Natural killer cell (primary cell): Measurements from ENCODE around the gene NACA. TPM values are rescaled to one million over a fixed set of nuclear protein-coding genes. Genes with fewer than 3 reads are reported as not detected.

Experiments
- ATAC-seq, 3 donors: fragments of 150-1000 bp in 2 of 3; fragments of 200-7000 bp in 1 of 3; cut with Tn5 transposase; 1 replicate in 1 of 3; 2 replicates in 2 of 3; pipeline ENCODE4 v1.10.0; 2021; ENCODE audit warnings: mild to moderate bottlenecking in 2 of 3, moderate library complexity in 2 of 3
- DNase-seq, 2 donors: peaks; one replicate each; pipeline versions ENCODE4 v3.0.0 to v3.0.0-alpha.2; 2013 to 2021; ENCODE audit warnings: mixed read lengths in 1 of 2
- H3K27ac ChIP-seq: one replicate; pipeline ENCODE4 v1.5.1; 2013; ENCODE audit warnings: mild to moderate bottlenecking, low read length
- H3K27me3 ChIP-seq: one replicate; pipeline ENCODE4 v1.6.1; 2013; ENCODE audit warnings: low read length; ENCODE audit not compliant: control insufficient read depth, insufficient read depth
- H3K36me3 ChIP-seq: one replicate; pipeline ENCODE4 v1.6.1; 2013; ENCODE audit warnings: low read length; ENCODE audit not compliant: control insufficient read depth, insufficient read depth
- H3K4me1 ChIP-seq: one replicate; pipeline ENCODE4 v1.6.1; 2013; ENCODE audit warnings: low read length; ENCODE audit not compliant: control insufficient read depth, insufficient read depth
- H3K4me3 ChIP-seq: one replicate; pipeline ENCODE4 v1.5.1; 2013; ENCODE audit warnings: low read length
- H3K9me3 ChIP-seq: one replicate; pipeline ENCODE4 v1.6.1; 2013; ENCODE audit warnings: low read length; ENCODE audit not compliant: control insufficient read depth, insufficient read depth
- H3K27ac Mint-ChIP-seq, 2 donors: one replicate each; pipeline ENCODE4 v1.8.0; 2022; ENCODE audit warnings: mild to moderate bottlenecking in 2 of 2, mixed read lengths in 2 of 2, moderate library complexity in 1 of 2
- H3K27me3 Mint-ChIP-seq, 2 donors: one replicate each; pipeline ENCODE4 v1.8.0; 2022; ENCODE audit warnings: low read depth in 2 of 2, mixed read lengths in 2 of 2
- H3K36me3 Mint-ChIP-seq: one replicate; pipeline ENCODE4 v1.8.0; 2022; ENCODE audit warnings: mixed read lengths
- H3K4me1 Mint-ChIP-seq, 2 donors: one replicate each; pipeline ENCODE4 v1.8.0; 2022; ENCODE audit warnings: mixed read lengths in 2 of 2
- H3K4me3 Mint-ChIP-seq: one replicate; pipeline ENCODE4 v1.8.0; 2022; ENCODE audit warnings: mild to moderate bottlenecking, moderate library complexity, mixed read lengths
- H3K9me3 Mint-ChIP-seq, 2 donors: one replicate each; pipeline ENCODE4 v1.8.0; 2022; ENCODE audit warnings: mixed read lengths in 2 of 2
- WGBS: methylation state at CpG from one replicate; pipeline ENCODE4 v1.1.7; 2013; ENCODE audit warnings: missing lambda C conversion rate; ENCODE audit not compliant: insufficient coverage; 5-methylcytosine and 5-hydroxymethylcytosine counted together
- intact Hi-C: fragments of 100-400 bp; cut with micrococcal nuclease; formaldehyde crosslinking; loops from one replicate; pipeline ENCODE4 v1.14.2; 2022
- total RNA-seq, 4 donors: library from RNA; stranded (reverse); fragments of 120-200 nt in 1 of 4; gene quantifications; one replicate each; pipeline versions ENCODE4 v1.2.3 to v1.2.4, GENCODE V29; 2013 to 2022
- TF ChIP-seq, protein P1 (sequence below): fragments of 200-600 bp; IDR thresholded peaks from one replicate; pipeline ENCODE4 v1.8.0; 2022; ENCODE audit warnings: antibody characterized with exemption

Gene NACA
- total RNA-seq, 3 donors from 2014 or later (not counting 1 experiment from before 2014, with no cell fraction given): 644 to 785 (median 695) TPM

DNA sequence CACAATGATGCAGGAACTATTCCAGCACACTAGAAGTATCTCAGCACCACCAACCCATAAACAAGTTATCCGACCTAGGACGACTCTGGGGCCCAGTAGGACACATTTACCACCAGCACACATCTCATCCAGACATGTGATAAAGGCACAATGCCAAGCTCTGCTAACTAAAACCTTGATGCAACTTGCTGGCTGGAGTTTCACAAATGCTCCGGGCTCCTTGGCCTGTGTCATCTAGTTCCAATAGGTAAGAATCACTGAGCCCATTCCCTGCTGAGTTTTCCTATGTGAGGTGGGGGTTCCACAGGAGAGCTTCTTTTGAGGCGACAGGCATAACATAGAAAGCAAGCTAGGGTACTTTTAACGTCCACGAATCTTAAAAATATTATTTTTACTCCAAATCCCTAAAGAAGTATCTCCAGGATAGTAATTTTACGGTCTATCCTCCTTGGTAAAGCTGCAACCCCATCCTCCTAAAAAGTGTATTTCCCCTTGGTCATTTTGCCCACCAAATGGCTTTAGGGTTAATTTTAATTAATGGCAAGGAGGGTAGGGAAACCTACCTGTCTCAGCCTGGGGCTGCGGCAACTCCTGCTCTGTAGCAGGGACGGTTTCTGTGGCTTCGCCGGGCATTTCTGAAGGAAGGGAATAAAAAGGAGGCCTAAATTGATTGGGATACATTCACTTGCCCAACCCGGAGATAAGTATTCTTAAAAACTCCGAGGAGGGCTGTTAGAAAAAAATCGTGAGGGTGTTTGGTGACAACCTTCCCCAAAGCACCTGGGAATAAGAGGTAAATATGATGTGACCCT lies 1.0 kb downstream of the NACA start:
- Histone ChIP-seq H3K27ac (peak overlapping the region; percentile 98), H3K9me3 (no peaks in the 10 kb centered on the region), H3K27me3 (no peaks in the 10 kb centered on the region), H3K36me3 (peaks cover 44% of the 10 kb centered on the region), H3K4me3 (peak overlapping the region; percentile 99), H3K4me1 (peaks cover 49% of the 10 kb centered on the region)
- intact Hi-C loops: no loop called here
- H3K9me3 Mint-ChIP-seq: no peaks in the 10 kb centered on the region
- peaks cover 68 to 70% of the 10 kb centered on the region in 2 donors for H3K4me1 Mint-ChIP-seq
- peaks cover 14% of the 10 kb centered on the region for H3K36me3 Mint-ChIP-seq
- H3K27ac Mint-ChIP-seq: peak overlapping the region; percentile 98
- H3K4me3 Mint-ChIP-seq: peak overlapping the region; percentile 99
- DNase-seq (peak in 1 of 2 donors; percentile 47), ATAC-seq (no peak)
- TF ChIP-seq, protein P1, sequence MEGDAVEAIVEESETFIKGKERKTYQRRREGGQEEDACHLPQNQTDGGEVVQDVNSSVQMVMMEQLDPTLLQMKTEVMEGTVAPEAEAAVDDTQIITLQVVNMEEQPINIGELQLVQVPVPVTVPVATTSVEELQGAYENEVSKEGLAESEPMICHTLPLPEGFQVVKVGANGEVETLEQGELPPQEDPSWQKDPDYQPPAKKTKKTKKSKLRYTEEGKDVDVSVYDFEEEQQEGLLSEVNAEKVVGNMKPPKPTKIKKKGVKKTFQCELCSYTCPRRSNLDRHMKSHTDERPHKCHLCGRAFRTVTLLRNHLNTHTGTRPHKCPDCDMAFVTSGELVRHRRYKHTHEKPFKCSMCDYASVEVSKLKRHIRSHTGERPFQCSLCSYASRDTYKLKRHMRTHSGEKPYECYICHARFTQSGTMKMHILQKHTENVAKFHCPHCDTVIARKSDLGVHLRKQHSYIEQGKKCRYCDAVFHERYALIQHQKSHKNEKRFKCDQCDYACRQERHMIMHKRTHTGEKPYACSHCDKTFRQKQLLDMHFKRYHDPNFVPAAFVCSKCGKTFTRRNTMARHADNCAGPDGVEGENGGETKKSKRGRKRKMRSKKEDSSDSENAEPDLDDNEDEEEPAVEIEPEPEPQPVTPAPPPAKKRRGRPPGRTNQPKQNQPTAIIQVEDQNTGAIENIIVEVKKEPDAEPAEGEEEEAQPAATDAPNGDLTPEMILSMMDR: no peak
- 2% methylated on average over 14 of the region's 14 CpGs for WGBS
- no peaks in the 10 kb centered on the region for H3K27me3 Mint-ChIP-seq

DNA sequence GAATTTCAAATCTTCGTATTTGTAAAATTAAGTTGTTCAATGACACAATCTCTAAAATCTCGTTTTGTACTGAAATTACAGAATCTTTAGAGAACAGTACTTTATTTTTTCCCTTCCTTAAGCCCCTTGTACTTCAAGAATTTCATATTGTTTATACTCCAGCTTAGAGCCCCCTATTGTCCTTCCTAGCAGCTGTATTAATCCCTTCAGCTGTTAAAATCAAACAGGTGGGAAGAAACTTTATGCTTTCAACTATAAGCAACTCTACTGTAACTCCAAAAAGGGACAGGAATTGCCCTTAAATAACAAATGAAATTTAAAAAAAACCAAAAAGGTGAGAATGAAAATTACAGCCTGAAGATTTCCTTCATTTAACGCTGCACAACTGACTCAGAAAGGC lies 1.7 kb downstream of the NACA start:
- H3K36me3 Mint-ChIP-seq: peaks cover 16% of the 10 kb centered on the region
- Histone ChIP-seq H3K4me3 (no peak overlapping the region), H3K27me3 (no peaks in the 10 kb centered on the region), H3K9me3 (no peaks in the 10 kb centered on the region), H3K27ac (no peak overlapping the region), H3K36me3 (peaks cover 44% of the 10 kb centered on the region), H3K4me1 (peaks cover 54% of the 10 kb centered on the region)
- peak overlapping the region; percentile 99 for H3K4me3 Mint-ChIP-seq
- ATAC-seq: no peak
- WGBS: 60% methylated on average over 3 of the region's 3 CpGs
- intact Hi-C loops: no loop called here
- peak overlapping the region; percentile 98 for H3K27ac Mint-ChIP-seq
- no peaks in the 10 kb centered on the region for H3K9me3 Mint-ChIP-seq
- peaks cover 73 to 77% of the 10 kb centered on the region in 2 donors for H3K4me1 Mint-ChIP-seq
- no peak for DNase-seq
- no peaks in the 10 kb centered on the region for H3K27me3 Mint-ChIP-seq
- TF ChIP-seq, protein P1: no peak

DNA sequence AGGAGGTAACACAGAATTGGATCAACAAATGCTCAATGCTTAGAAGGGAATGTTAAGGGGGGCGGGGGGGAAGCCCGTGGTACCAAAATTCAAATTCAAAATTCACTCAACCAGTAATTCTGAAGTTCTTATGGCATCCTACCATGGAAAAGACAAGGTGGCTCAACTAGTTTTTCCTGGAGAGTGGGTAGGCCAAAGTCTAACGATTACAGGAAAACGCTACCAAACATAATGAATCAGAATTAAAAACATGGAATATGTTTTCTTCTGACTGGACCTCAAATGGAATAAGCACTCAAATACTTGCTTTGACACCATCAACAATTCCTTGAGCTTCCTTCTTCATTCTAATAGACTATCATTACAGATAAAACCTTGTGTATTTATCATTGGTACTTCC lies 2.3 kb downstream of the NACA start:
- H3K27ac ChIP-seq: no peak overlapping the region
- DNase-seq (no peak), ATAC-seq (no peak)
- Mint-ChIP-seq H3K36me3 (peaks cover 16% of the 10 kb centered on the region), H3K9me3 (no peaks in the 10 kb centered on the region), H3K27ac (peak overlapping the region; percentile 98), H3K27me3 (no peaks in the 10 kb centered on the region), H3K4me1 (peaks cover 73 to 77% of the 10 kb centered on the region in 2 donors), H3K4me3 (peak overlapping the region; percentile 99)
- no peaks in the 10 kb centered on the region for H3K27me3 ChIP-seq
- WGBS: 38% methylated on average over 2 of the region's 4 CpGs
- H3K4me3 ChIP-seq: no peak overlapping the region
- H3K9me3 ChIP-seq: no peaks in the 10 kb centered on the region
- peaks cover 59% of the 10 kb centered on the region for H3K4me1 ChIP-seq
- peaks cover 44% of the 10 kb centered on the region for H3K36me3 ChIP-seq
- intact Hi-C loops: no loop called here
- TF ChIP-seq, protein P1: no peak
